Neuronal stem cell (in vitro differentiated cells): ENCODE measurements around the gene UMAD1.

Experiments
- DNase-seq: peaks from one replicate; pipeline ENCODE4 v3.0.0-alpha.2; 2013; ENCODE audit warnings: low spot score
- H2AFZ ChIP-seq: one replicate; pipeline ENCODE4 v1.6.1; 2013; ENCODE audit warnings: mild to moderate bottlenecking, low read length, inconsistent platforms
- H2AK5ac ChIP-seq: 2 replicates; pipeline ENCODE4 v1.6.1; 2013; ENCODE audit warnings: low read depth, mild to moderate bottlenecking, inconsistent platforms, low read length, moderate library complexity, mixed read lengths
- H2BK120ac ChIP-seq: 2 replicates; pipeline ENCODE4 v1.6.1; 2013; ENCODE audit warnings: low read depth, mild to moderate bottlenecking, inconsistent platforms, low read length, moderate library complexity, mixed read lengths
- H2BK12ac ChIP-seq: one replicate; pipeline ENCODE4 v1.6.1; 2013; ENCODE audit warnings: low read length, inconsistent platforms
- H2BK15ac ChIP-seq: 2 replicates; pipeline ENCODE4 v1.6.1; 2013; ENCODE audit warnings: mild to moderate bottlenecking, low read length, inconsistent platforms, mixed read lengths
- H2BK5ac ChIP-seq: one replicate; pipeline ENCODE4 v1.6.1; 2013; ENCODE audit warnings: inconsistent platforms, mild to moderate bottlenecking, low read length, moderate library complexity
- H3K14ac ChIP-seq: one replicate; pipeline ENCODE4 v1.6.1; 2013; ENCODE audit warnings: low read length, inconsistent platforms
- H3K18ac ChIP-seq: 2 replicates; pipeline ENCODE4 v1.6.1; 2013; ENCODE audit warnings: low read length, inconsistent platforms
- H3K23ac ChIP-seq: 2 replicates; pipeline ENCODE4 v1.6.1; 2013; ENCODE audit warnings: low read depth, mild to moderate bottlenecking, mixed read lengths, low read length, inconsistent platforms; ENCODE audit not compliant: poor library complexity
- H3K27ac ChIP-seq: replicated peaks from 3 replicates; pipeline ENCODE4 v1.5.1; 2013; ENCODE audit warnings: low read length, inconsistent platforms
- H3K27me3 ChIP-seq, 3 experiments: 2 replicates each; pipeline ENCODE4 v1.6.1; 2013; ENCODE audit warnings: low read length in 3 of 3, mild to moderate bottlenecking in 2 of 3, inconsistent platforms in 1 of 3, low read depth in 1 of 3, mixed read lengths in 1 of 3, moderate library complexity in 1 of 3; ENCODE audit not compliant: control insufficient read depth in 3 of 3, insufficient read depth in 3 of 3
- H3K36me3 ChIP-seq, 2 donors: replicated peaks in 1 of 2; 2 replicates each; pipeline ENCODE4 v1.6.1; 2013; ENCODE audit warnings: low read length in 2 of 2; ENCODE audit not compliant: control insufficient read depth in 2 of 2, insufficient read depth in 2 of 2
- H3K4ac ChIP-seq: 2 replicates; pipeline ENCODE4 v1.6.1; 2013; ENCODE audit warnings: inconsistent platforms, mild to moderate bottlenecking, low read length, moderate library complexity
- H3K4me1 ChIP-seq, 2 donors: 1 replicate in 1 of 2; 2 replicates in 1 of 2; pipeline ENCODE4 v1.6.1; 2013; ENCODE audit warnings: low read length in 2 of 2, low read depth in 1 of 2; ENCODE audit not compliant: control insufficient read depth in 2 of 2, insufficient read depth in 1 of 2
- H3K4me2 ChIP-seq: one replicate; pipeline ENCODE4 v1.6.1; 2013; ENCODE audit warnings: mild to moderate bottlenecking, low read length, inconsistent platforms; ENCODE audit not compliant: insufficient read depth, poor library complexity, severe bottlenecking
- H3K4me3 ChIP-seq, 2 donors: 2 replicates each; pipeline ENCODE4 v1.5.1; 2013; ENCODE audit warnings: low read length in 2 of 2, mild to moderate bottlenecking in 2 of 2, inconsistent platforms in 1 of 2, moderate library complexity in 1 of 2
- H3K79me1 ChIP-seq: one replicate; pipeline ENCODE4 v1.6.1; 2013; ENCODE audit warnings: low read depth, mild to moderate bottlenecking, inconsistent platforms, low read length, moderate library complexity
- H3K9ac ChIP-seq: one replicate; pipeline ENCODE4 v1.6.1; 2013; ENCODE audit warnings: mild to moderate bottlenecking, low read depth, low read length, inconsistent platforms; ENCODE audit not compliant: poor library complexity
- H3K9me3 ChIP-seq, 2 donors: replicated peaks in 1 of 2; 2 replicates each; pipeline versions ENCODE3 to v1.6.1; 2013; ENCODE audit warnings: low read length in 2 of 2, mild to moderate bottlenecking in 2 of 2, inconsistent platforms in 1 of 2, low read depth in 1 of 2, mixed read lengths in 1 of 2, moderate library complexity in 1 of 2; ENCODE audit not compliant: control insufficient read depth in 2 of 2, insufficient read depth in 1 of 2
- H4K8ac ChIP-seq: one replicate; pipeline ENCODE4 v1.6.1; 2013; ENCODE audit warnings: low read depth, mild to moderate bottlenecking, inconsistent platforms, low read length, moderate library complexity
- H4K91ac ChIP-seq: one replicate; pipeline ENCODE4 v1.6.1; 2013; ENCODE audit warnings: low read length, low read depth, mild to moderate bottlenecking, inconsistent platforms; ENCODE audit not compliant: poor library complexity
- WGBS, 2 donors: extraction: QIAGEN DNeasy Blood & Tissue Kit; methylation state at CpG; one replicate each; pipeline ENCODE4 v1.1.7; 2013; ENCODE audit warnings: missing lambda C conversion rate in 2 of 2, mixed read lengths in 1 of 2; ENCODE audit not compliant: insufficient read length in 2 of 2, insufficient replicate concordance in 1 of 2; ENCODE audit errors: extremely low coverage in 2 of 2; 5-methylcytosine and 5-hydroxymethylcytosine counted together

The UMAD1 gene

DNA sequence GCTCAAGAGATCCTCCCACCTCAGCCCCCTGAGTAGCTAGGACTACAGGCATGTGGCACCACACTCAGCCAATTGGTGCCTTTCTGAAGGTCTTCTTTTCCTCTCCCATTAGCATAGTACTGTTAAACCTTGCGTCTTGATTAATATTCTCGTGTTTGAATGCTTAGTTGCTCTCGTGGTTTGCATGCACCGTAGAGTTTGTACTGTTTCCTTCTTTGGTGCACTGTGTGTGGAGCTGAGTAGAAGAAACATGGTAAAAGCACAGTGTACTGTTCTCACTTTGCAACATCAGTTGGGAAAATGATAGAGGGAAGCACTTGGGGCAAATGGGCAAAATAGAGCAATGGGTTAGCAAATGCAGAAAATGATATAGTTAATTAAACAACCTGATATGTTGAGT lies 105.4 kb downstream of the UMAD1 start:
- Histone ChIP-seq H4K91ac (no peak overlapping the region), H2BK12ac (no peak overlapping the region), H4K8ac (no peak overlapping the region), H2AFZ (no peak overlapping the region), H3K9ac (no peak overlapping the region), H3K36me3 (no peaks in the 10 kb centered on the region), H3K9me3 (no peaks in the 10 kb centered on the region), H3K18ac (no peak overlapping the region), H2BK15ac (no peak overlapping the region), H3K79me1 (no peaks in the 10 kb centered on the region), H2BK120ac (no peak overlapping the region), H2AK5ac (no peak overlapping the region), H3K4me2 (no peak overlapping the region), H3K4me3 (no peak overlapping the region), H3K23ac (no peak overlapping the region), H3K27me3 (no peaks in the 10 kb centered on the region), H2BK5ac (no peak overlapping the region), H3K14ac (no peak overlapping the region), H3K27ac (no peak overlapping the region), H3K4ac (no peak overlapping the region), H3K4me1 (no peaks in the 10 kb centered on the region)
- no CpG with 5 or more reads among the region's 4 CpGs for WGBS, 2 donors
- no peak for DNase-seq

DNA sequence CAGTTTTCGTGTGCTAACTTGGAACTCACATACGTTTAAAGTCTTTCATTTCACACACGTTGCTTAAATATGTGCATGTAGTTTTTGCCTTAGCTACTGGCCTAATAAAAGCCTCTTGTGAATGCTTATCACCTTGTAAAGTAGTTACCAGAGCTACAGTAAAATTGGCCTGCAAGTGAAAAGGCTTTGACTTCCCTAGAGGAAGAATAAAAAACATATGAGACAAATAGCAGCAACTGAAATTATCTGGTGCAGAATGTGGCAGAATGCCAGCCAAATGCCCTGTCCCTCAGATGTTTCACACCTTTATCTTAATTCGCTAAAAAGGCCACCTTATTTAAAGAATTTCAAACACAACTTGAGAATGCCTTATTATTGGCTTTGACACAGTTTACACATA lies 105.9 kb downstream of the UMAD1 start:
- H2AK5ac ChIP-seq, result no peak overlapping the region
- DNase-seq, result no peak
- no peaks in the 10 kb centered on the region for H3K4me1 ChIP-seq
- no peak overlapping the region for H3K18ac ChIP-seq
- no peak overlapping the region for H2AFZ ChIP-seq
- H3K14ac ChIP-seq, result no peak overlapping the region
- no peaks in the 10 kb centered on the region for H3K36me3 ChIP-seq
- no peak overlapping the region for H2BK12ac ChIP-seq
- no peak overlapping the region for H3K23ac ChIP-seq
- no CpG with 5 or more reads among the region's 4 CpGs for WGBS, 2 donors
- H2BK15ac ChIP-seq, result no peak overlapping the region
- H4K8ac ChIP-seq, result no peak overlapping the region
- H3K4me3 ChIP-seq, result no peak overlapping the region
- no peak overlapping the region for H2BK120ac ChIP-seq
- no peak overlapping the region for H3K4me2 ChIP-seq
- H3K4ac ChIP-seq, result no peak overlapping the region
- no peaks in the 10 kb centered on the region for H3K9me3 ChIP-seq
- H3K27ac ChIP-seq, result no peak overlapping the region
- H3K27me3 ChIP-seq, result no peaks in the 10 kb centered on the region
- no peak overlapping the region for H4K91ac ChIP-seq
- no peak overlapping the region for H2BK5ac ChIP-seq
- no peak overlapping the region for H3K9ac ChIP-seq
- no peaks in the 10 kb centered on the region for H3K79me1 ChIP-seq

DNA sequence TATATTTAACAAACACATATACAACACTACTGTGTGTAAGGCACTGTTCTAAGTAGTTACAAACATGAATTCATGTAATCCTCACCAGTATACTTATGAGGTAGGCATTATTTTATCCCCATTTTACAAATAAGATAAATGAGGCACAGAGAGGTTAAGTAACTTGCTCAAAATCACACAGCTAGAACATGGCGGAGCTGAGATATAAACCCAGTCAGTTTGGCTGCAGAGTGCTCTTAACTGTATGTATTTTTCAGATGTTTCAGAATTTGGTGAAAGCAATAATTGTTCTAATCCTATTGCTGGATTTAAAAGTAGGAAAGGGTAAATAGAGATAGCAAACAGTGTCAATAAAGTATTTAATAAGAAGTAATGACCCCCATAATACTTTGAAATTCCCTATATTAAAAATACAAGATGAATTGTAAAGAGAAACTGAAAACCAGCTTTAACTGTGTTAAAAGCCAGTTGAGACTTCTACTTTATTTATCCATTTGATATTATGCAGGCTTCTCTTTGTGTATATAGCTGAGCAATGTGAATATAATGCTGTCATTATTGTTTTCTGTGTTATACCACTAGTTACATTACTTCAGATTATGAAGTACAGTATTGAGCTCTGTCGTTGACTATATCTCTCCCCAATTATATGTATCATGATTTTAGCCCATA lies 110.2 kb downstream of the UMAD1 start:
- Histone ChIP-seq H3K4me3 (no peak overlapping the region), H3K9ac (no peak overlapping the region), H3K18ac (no peak overlapping the region), H2AFZ (no peak overlapping the region), H3K4ac (no peak overlapping the region), H3K4me2 (no peak overlapping the region), H3K9me3 (no peaks in the 10 kb centered on the region), H3K14ac (no peak overlapping the region), H3K4me1 (no peaks in the 10 kb centered on the region), H3K27ac (no peak overlapping the region), H3K36me3 (no peaks in the 10 kb centered on the region), H4K91ac (no peak overlapping the region), H2BK120ac (no peak overlapping the region), H3K23ac (no peak overlapping the region), H2AK5ac (no peak overlapping the region), H3K27me3 (no peaks in the 10 kb centered on the region), H4K8ac (no peak overlapping the region), H2BK12ac (no peak overlapping the region), H2BK15ac (no peak overlapping the region), H3K79me1 (no peaks in the 10 kb centered on the region), H2BK5ac (no peak overlapping the region)
- WGBS, 2 donors, result no CpG with 5 or more reads among the region's 2 CpGs
- no peak for DNase-seq

DNA sequence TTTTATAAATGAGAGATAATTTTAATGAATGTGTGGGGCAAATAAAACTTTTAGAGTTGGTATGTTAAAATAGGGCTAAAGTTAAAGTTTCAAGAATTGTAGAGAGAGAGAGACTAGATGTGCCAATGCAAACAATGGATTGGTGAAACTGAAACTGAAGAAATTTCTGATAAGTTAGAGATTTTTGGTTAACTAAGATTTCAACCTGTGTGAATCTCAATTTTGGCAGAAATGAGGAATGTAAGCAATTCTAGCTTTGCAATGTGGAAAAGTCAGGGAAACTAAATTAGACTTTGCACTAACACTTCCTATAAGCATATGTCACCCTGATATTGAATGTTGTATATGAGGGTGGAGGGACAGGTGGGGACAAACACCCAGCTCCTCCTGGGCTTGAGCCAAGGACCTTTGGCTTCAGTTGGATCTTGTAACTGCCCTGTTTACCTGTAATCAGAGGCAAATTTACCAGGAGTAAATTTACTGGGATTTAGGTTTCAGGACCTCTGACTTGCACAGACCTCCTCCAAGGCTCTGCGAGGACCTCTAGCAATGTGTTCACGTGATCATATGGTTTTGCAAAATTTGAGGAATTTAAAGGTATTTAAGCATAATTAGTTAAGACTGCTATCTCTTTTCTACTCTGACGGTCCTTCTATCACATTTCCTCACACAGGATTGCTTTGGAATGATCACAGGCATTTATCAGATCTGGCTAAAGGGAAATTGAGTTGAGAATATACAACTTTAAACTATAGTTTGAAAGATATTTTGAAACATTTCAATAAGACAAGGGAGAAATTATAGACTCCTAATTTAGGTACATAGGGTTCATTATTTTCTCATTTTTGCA lies 110.9 kb downstream of the UMAD1 start:
- no peak overlapping the region for H3K14ac ChIP-seq
- no peak overlapping the region for H4K8ac ChIP-seq
- no peak overlapping the region for H3K18ac ChIP-seq
- no peak overlapping the region for H2BK5ac ChIP-seq
- H3K36me3 ChIP-seq, result no peaks in the 10 kb centered on the region
- no peaks in the 10 kb centered on the region for H3K9me3 ChIP-seq
- no peak overlapping the region for H4K91ac ChIP-seq
- H3K79me1 ChIP-seq, result no peaks in the 10 kb centered on the region
- H2AK5ac ChIP-seq, result no peak overlapping the region
- H3K4me2 ChIP-seq, result no peak overlapping the region
- no peak overlapping the region for H3K27ac ChIP-seq
- no peak overlapping the region for H3K9ac ChIP-seq
- no peak overlapping the region for H2BK120ac ChIP-seq
- H3K27me3 ChIP-seq, result no peaks in the 10 kb centered on the region
- no peak overlapping the region for H3K23ac ChIP-seq
- no peak overlapping the region for H2AFZ ChIP-seq
- WGBS, 2 donors, result no CpG with 5 or more reads among the region's 3 CpGs
- no peak overlapping the region for H2BK15ac ChIP-seq
- no peak overlapping the region for H2BK12ac ChIP-seq
- no peaks in the 10 kb centered on the region for H3K4me1 ChIP-seq
- no peak for DNase-seq
- no peak overlapping the region for H3K4me3 ChIP-seq
- no peak overlapping the region for H3K4ac ChIP-seq
